PC-9 (cell line): ENCODE results near the gene PDE4D. TPM values are rescaled to one million over a fixed set of nuclear protein-coding genes. Genes with fewer than 3 reads are reported as not detected.

Source experiments
- BruUV-seq: library from RNA; stranded (reverse); fragments of 400-500 nt; replicated peaks from 2 replicates; lab custom pipeline; 2021; lab: Mats Ljungman, UMichigan
- CTCF ChIA-PET: fragments of 300-600 bp; sonication (Branson Sonifier 250); formaldehyde crosslinking; loops from one replicate; lab custom pipeline; 2022; ENCODE audit warnings: antibody characterized with exemption; lab: Charles Lee
- POLR2A ChIA-PET: fragments of 300-600 bp; sonication (Branson Sonifier 250); formaldehyde crosslinking; loops from one replicate; lab custom pipeline; 2022; ENCODE audit warnings: antibody characterized with exemption; ENCODE audit not compliant: unreplicated experiment; lab: Charles Lee
- DNase-seq, 2 experiments: peaks; one replicate each; pipeline versions ENCODE4 v3.0.0 to v3.0.0-alpha.2; 2015 to 2022; ENCODE audit warnings: mixed read lengths in 1 of 2
- H2AFZ ChIP-seq: fragments of 200-600 bp; sonication (generic); 2 replicates; pipeline ENCODE4 v1.8.1; 2017; ENCODE audit warnings: antibody characterized with exemption
- H3F3A ChIP-seq: fragments of 200-600 bp; sonication (generic); 2 replicates; pipeline ENCODE4 v1.8.1; 2017; ENCODE audit warnings: antibody characterized with exemption, mild to moderate bottlenecking, low read depth; ENCODE audit not compliant: insufficient read depth
- H3K27ac ChIP-seq: fragments of 200-600 bp; sonication (generic); 2 replicates; pipeline ENCODE4 v1.6.1; 2016; ENCODE audit warnings: mixed run types
- H3K27me3 ChIP-seq: fragments of 200-600 bp; sonication (generic); 2 replicates; pipeline ENCODE4 v1.6.1; 2016; ENCODE audit warnings: low read depth, mixed run types; ENCODE audit not compliant: insufficient read depth
- H3K36me3 ChIP-seq: fragments of 200-600 bp; sonication (generic); 2 replicates; pipeline ENCODE4 v1.6.1; 2016; ENCODE audit warnings: low read depth, mixed run types
- H3K4me1 ChIP-seq: fragments of 200-600 bp; sonication (generic); replicated peaks from 2 replicates; pipeline ENCODE4 v1.6.1; 2016; ENCODE audit warnings: mixed run types; ENCODE audit not compliant: insufficient read depth
- H3K4me2 ChIP-seq: fragments of 200-600 bp; sonication (generic); 2 replicates; pipeline ENCODE4 v1.6.1; 2017; ENCODE audit warnings: mixed run types
- H3K4me3 ChIP-seq: fragments of 200-600 bp; sonication (generic); 2 replicates; pipeline ENCODE4 v1.6.1; 2016; ENCODE audit warnings: mixed run types
- H3K79me2 ChIP-seq: fragments of 200-600 bp; sonication (generic); 2 replicates; pipeline ENCODE4 v1.6.1; 2017; ENCODE audit warnings: low read depth, mixed run types
- H3K9me2 ChIP-seq: fragments of 200-600 bp; sonication (generic); 2 replicates; pipeline ENCODE4 v1.8.1; 2017; ENCODE audit warnings: mild to moderate bottlenecking; ENCODE audit not compliant: insufficient read depth
- H3K9me3 ChIP-seq: fragments of 200-600 bp; sonication (generic); 2 replicates; pipeline ENCODE4 v1.8.1; 2016; ENCODE audit warnings: low read depth; ENCODE audit not compliant: insufficient read depth
- H4K20me1 ChIP-seq: fragments of 200-600 bp; sonication (generic); 2 replicates; pipeline ENCODE4 v1.8.1; 2017; ENCODE audit not compliant: insufficient read depth
- CTCF ChIP-seq: fragments of 200-600 bp; sonication (generic); conservative IDR thresholded peaks from 2 replicates; pipeline ENCODE4 v1.6.1; 2017; ENCODE audit warnings: mixed run types, antibody characterized with exemption, mild to moderate bottlenecking, moderate library complexity
- EZH2 ChIP-seq: fragments of 200-600 bp; sonication (generic); IDR thresholded peaks from 2 replicates; pipeline ENCODE4 v1.8.0; 2017; ENCODE audit warnings: antibody characterized with exemption, low read depth
- intact Hi-C: fragments of 100-400 bp; cut with micrococcal nuclease; formaldehyde crosslinking; loops from one replicate; pipeline ENCODE4 v1.10.0; 2022; ENCODE audit not compliant: unreplicated experiment
- total RNA-seq: library from RNA; stranded (reverse); gene quantifications from 2 replicates; pipeline ENCODE4 v1.2.3, GENCODE V29; 2021

PDE4D gene
- total RNA-seq, 1 experiment from 2014 or later: 9.8 TPM

- no peaks in the 10 kb centered on the region for H3F3A ChIP-seq
- BruUV-seq: no TSS peak
- H3K79me2 ChIP-seq: no peaks in the 10 kb centered on the region
- H3K27ac ChIP-seq: no peak overlapping the region
- no peak for DNase-seq
- H3K27me3 ChIP-seq: no peaks in the 10 kb centered on the region
- TF ChIP-seq EZH2: no peak
- no peak for TF ChIP-seq CTCF
- no peak overlapping the region for H3K4me3 ChIP-seq
- intact Hi-C loops: no loop called here
- no peaks in the 10 kb centered on the region for H4K20me1 ChIP-seq
- ChIA-PET CTCF (interaction anchor here (0.7 kb wide), 2 partner anchors 114 to 1594 kb away, joined by 4 to 7 read pairs; no protein-coding TSS in a partner anchor), POLR2A (interaction anchor here (0.6 kb wide), 1 partner anchor 469 kb away, joined by 5 read pairs; no protein-coding TSS in a partner anchor)
- H3K36me3 ChIP-seq: no peaks in the 10 kb centered on the region
- H3K4me1 ChIP-seq: no peaks in the 10 kb centered on the region
- no peaks in the 10 kb centered on the region for H3K9me3 ChIP-seq
- H3K4me2 ChIP-seq: no peak overlapping the region
- no peak overlapping the region for H2AFZ ChIP-seq
- H3K9me2 ChIP-seq: no peaks in the 10 kb centered on the region
These were observed 566.1 kb downstream of the PDE4D start for GRCh38 chr5:59327191-59327980.

GRCh38 chr5:59326596-59326995 lies 566.9 kb downstream of the PDE4D start:
- Histone ChIP-seq H3K27me3 (no peaks in the 10 kb centered on the region), H3K9me2 (no peaks in the 10 kb centered on the region), H3K79me2 (no peaks in the 10 kb centered on the region), H3K4me1 (no peaks in the 10 kb centered on the region), H3K36me3 (no peaks in the 10 kb centered on the region), H3F3A (no peaks in the 10 kb centered on the region), H2AFZ (no peak overlapping the region), H4K20me1 (no peaks in the 10 kb centered on the region), H3K27ac (no peak overlapping the region), H3K4me2 (no peak overlapping the region), H3K9me3 (no peaks in the 10 kb centered on the region), H3K4me3 (no peak overlapping the region)
- BruUV-seq: no TSS peak
- intact Hi-C loops: no loop called here
- DNase-seq: no peak
- CTCF ChIA-PET: no interaction called here
- POLR2A ChIA-PET: no interaction called here
- no peak for TF ChIP-seq EZH2
- TF ChIP-seq CTCF: no peak

GRCh38 chr5:59325070-59325469 lies 568.5 kb downstream of the PDE4D start:
- ChIA-PET POLR2A (no interaction called here), CTCF (no interaction called here)
- no peak overlapping the region for H3K4me3 ChIP-seq
- no peaks in the 10 kb centered on the region for H3K9me3 ChIP-seq
- H2AFZ ChIP-seq: no peak overlapping the region
- intact Hi-C loops: no loop called here
- H3K27ac ChIP-seq: no peak overlapping the region
- H3F3A ChIP-seq: no peaks in the 10 kb centered on the region
- TF ChIP-seq EZH2 (no peak), CTCF (no peak)
- BruUV-seq: no TSS peak
- no peak overlapping the region for H3K4me2 ChIP-seq
- H3K36me3 ChIP-seq: no peaks in the 10 kb centered on the region
- H4K20me1 ChIP-seq: no peaks in the 10 kb centered on the region
- no peaks in the 10 kb centered on the region for H3K27me3 ChIP-seq
- no peaks in the 10 kb centered on the region for H3K79me2 ChIP-seq
- no peaks in the 10 kb centered on the region for H3K9me2 ChIP-seq
- H3K4me1 ChIP-seq: no peaks in the 10 kb centered on the region
- DNase-seq: no peak
